ENCODE data around the gene TMEM171. TPM values are rescaled to one million over a fixed set of nuclear protein-coding genes. Genes with fewer than 3 reads are reported as not detected.

The TMEM171 gene
- polyA plus RNA-seq (ENCODE audit: insufficient read length in 4 of 4), result 1 to 10 TPM; 3.2 to 5.7 (median 5.2) TPM

GRCh38 chr5:73120222-73121118 lies at the start of gene TMEM171:
TMEM171 (plus strand) TSS chr5:73120575; CDS start chr5:73123374, 2,799 bp downstream.
- DNase-seq (ENCODE audit: low read depth in 4 of 4, low spot score in 3 of 4), result no peak

GRCh38 chr5:73081093-73081492 lies 39.3 kb upstream of the TMEM171 start:
- no peak for DNase-seq (ENCODE audit: low read depth in 4 of 4, low spot score in 3 of 4)

- no peak for DNase-seq (ENCODE audit: low read depth in 4 of 4, low spot score in 3 of 4)
Measured at GRCh38 chr5:73088026-73088425, 32.3 kb upstream of the TMEM171 start.

GRCh38 chr5:73093943-73094342 lies 26.4 kb upstream of the TMEM171 start:
- no peak for DNase-seq (ENCODE audit: low read depth in 4 of 4, low spot score in 3 of 4)

GRCh38 chr5:73094415-73094814 lies 26.0 kb upstream of the TMEM171 start:
- no peak for DNase-seq (ENCODE audit: low read depth in 4 of 4, low spot score in 3 of 4)

- DNase-seq (ENCODE audit: low read depth in 4 of 4, low spot score in 3 of 4), result no peak
Measured at GRCh38 chr5:73095564-73096238, 24.7 kb upstream of the TMEM171 start.

- DNase-seq (ENCODE audit: low read depth in 4 of 4, low spot score in 3 of 4), result no peak
Measured at GRCh38 chr5:73096239-73096575, 24.2 kb upstream of the TMEM171 start.

- DNase-seq (ENCODE audit: low read depth in 4 of 4, low spot score in 3 of 4), result no peak
Measured at GRCh38 chr5:73097740-73098139, 22.6 kb upstream of the TMEM171 start.

- no peak for DNase-seq (ENCODE audit: low read depth in 4 of 4, low spot score in 3 of 4)
Measured at GRCh38 chr5:73100109-73100508, 20.3 kb upstream of the TMEM171 start.

- no peak for DNase-seq (ENCODE audit: low read depth in 4 of 4, low spot score in 3 of 4)
Measured at GRCh38 chr5:73103870-73104299, 16.5 kb upstream of the TMEM171 start.

GRCh38 chr5:73104326-73104725 lies 16.0 kb upstream of the TMEM171 start:
- no peak for DNase-seq (ENCODE audit: low read depth in 4 of 4, low spot score in 3 of 4)

- no peak for DNase-seq (ENCODE audit: low read depth in 4 of 4, low spot score in 3 of 4)
Measured at GRCh38 chr5:73106335-73106734, 14.0 kb upstream of the TMEM171 start.

GRCh38 chr5:73110190-73110589 lies 10.2 kb upstream of the TMEM171 start:
- DNase-seq (ENCODE audit: low read depth in 4 of 4, low spot score in 3 of 4), result no peak

- DNase-seq (ENCODE audit: low read depth in 4 of 4, low spot score in 3 of 4), result no peak
Measured at GRCh38 chr5:73111536-73111935, 8.8 kb upstream of the TMEM171 start.

- no peak for DNase-seq (ENCODE audit: low read depth in 4 of 4, low spot score in 3 of 4)
Measured at GRCh38 chr5:73112359-73112758, 8.0 kb upstream of the TMEM171 start.

- DNase-seq (ENCODE audit: low read depth in 4 of 4, low spot score in 3 of 4), result no peak
Measured at GRCh38 chr5:73114044-73114688, 6.2 kb upstream of the TMEM171 start.

- DNase-seq (ENCODE audit: low read depth in 4 of 4, low spot score in 3 of 4), result no peak
Measured at GRCh38 chr5:73115399-73116051, 4.8 kb upstream of the TMEM171 start.

- DNase-seq (ENCODE audit: low read depth in 4 of 4, low spot score in 3 of 4), result no peak
Measured at GRCh38 chr5:73116506-73116905, 3.9 kb upstream of the TMEM171 start.

- DNase-seq (ENCODE audit: low read depth in 4 of 4, low spot score in 3 of 4), result no peak
Measured at GRCh38 chr5:73117088-73117740, 3.2 kb upstream of the TMEM171 start.

- DNase-seq (ENCODE audit: low read depth in 4 of 4, low spot score in 3 of 4), result peak in 1 of 4 donors; percentile 69
Measured at GRCh38 chr5:73118391-73118973, 1.9 kb upstream of the TMEM171 start.
